Ovary (tissue), 3 donors: ENCODE measurements around the gene HYOU1.

Experiments
- CTCF ChIP-seq, 3 donors: fragments of 450-650 bp in 2 of 3; fragments of 200-600 bp in 1 of 3; IDR thresholded peaks; one replicate each; pipeline versions ENCODE4 v1.5.1 to v1.8.0; 2016 to 2022; ENCODE audit warnings: antibody characterized with exemption in 3 of 3, mild to moderate bottlenecking in 1 of 3
- EP300 ChIP-seq: sonication (generic); formaldehyde crosslinking; IDR thresholded peaks from one replicate; pipeline ENCODE4 v1.6.1; 2017; ENCODE audit warnings: antibody characterized with exemption
- POLR2A ChIP-seq: fragments of 450-650 bp; IDR thresholded peaks from one replicate; pipeline ENCODE4 v1.6.1; 2017; ENCODE audit warnings: antibody characterized with exemption, mild to moderate bottlenecking, moderate library complexity
- donor health status: DM: no; HTN: no; CAD: no.

- TF ChIP-seq CTCF (IDR thresholded peaks at IDR 0.05) (no peak), POLR2A (no peak), EP300 (no peak)
Measured at GRCh38 chr11:119088406-119088805, 31.4 kb upstream of the HYOU1 start.
